ENCODE data around the gene TRIM71.
A peak's percentile ranks its signal among the peaks of the same experiment; 100 is the strongest.
"Not testable (repeated sequence)": the region's sequence is repeated elsewhere in the genome, so short reads cannot be mapped to it uniquely, and the experiment has no call there.

TRIM71 gene

GRCh38 chr3:32817558-32818228 is at the start of gene TRIM71:
TSS of gene TRIM71 (plus strand) at chr3:32817997. CDS start at chr3:32818081, 84 bp downstream.
- no peak for DNase-seq (ENCODE audit: low spot score)

- no peak for DNase-seq (ENCODE audit: low spot score)
These were observed 39.4 kb upstream of the TRIM71 start for GRCh38 chr3:32778389-32778788.

DNA sequence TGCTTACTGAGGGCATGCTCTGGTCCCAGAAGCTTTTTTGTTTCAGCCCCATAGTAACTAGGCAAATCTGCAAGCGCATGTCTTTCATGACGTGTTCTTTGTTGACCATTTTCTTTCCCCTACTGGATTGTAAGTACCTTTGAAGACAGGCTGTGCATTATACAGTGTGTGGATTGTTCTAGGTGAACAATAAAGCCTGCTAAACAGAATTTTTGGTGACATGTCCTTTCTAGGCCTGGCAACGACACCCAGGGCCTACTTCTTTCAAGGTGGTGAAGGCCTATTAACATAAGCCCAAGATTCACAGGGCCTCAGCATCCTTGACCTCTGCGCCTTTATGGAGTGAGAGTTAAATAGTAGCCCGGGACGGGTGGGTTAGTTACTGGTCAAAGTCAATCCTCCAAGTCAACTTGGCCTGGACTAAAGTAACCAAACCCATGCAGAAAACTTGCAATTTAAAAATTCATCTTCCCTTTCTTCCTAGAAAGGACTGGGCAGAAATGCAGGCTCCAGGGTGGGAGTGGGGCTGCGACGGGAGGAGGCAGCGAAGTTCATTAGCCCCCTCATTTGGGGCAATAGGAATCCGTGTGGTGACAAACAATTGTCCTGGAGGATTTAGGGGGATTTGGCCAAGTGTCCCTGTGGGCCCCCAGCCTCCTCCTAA is 37.6 kb upstream of the TRIM71 start:
- no peak for DNase-seq (ENCODE audit: low spot score)

DNA sequence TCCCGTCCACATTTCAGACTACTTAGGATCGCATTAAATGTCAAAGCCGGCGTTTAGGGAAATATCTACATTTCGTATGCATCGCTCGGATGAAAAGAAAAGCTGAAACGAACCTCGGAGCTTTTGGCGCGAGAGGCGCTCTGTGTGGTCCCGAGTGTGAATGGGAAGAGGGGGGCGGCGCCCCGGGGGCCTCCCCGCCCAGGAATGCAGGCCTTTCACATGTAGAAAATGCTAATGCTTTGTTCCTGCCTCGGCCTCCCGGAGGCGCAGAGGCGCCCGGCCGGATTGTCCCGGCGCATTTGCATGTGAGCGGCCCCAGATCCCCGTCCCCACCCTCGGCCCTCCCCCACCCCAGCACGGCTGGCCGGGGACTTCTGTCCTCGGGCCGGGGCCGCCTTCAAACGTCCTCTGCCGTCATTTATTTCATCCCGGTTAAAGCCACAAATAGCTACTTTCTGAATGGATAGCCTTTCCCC is 37.0 kb upstream of the TRIM71 start:
- DNase-seq (ENCODE audit: low spot score): peak; percentile 71

GRCh38 chr3:32781211-32781968 is 36.4 kb upstream of the TRIM71 start:
- peak; percentile 92 for DNase-seq (ENCODE audit: low spot score)

GRCh38 chr3:32781969-32782270 is 35.9 kb upstream of the TRIM71 start:
- DNase-seq (ENCODE audit: low spot score): not testable (repeated sequence)

DNA sequence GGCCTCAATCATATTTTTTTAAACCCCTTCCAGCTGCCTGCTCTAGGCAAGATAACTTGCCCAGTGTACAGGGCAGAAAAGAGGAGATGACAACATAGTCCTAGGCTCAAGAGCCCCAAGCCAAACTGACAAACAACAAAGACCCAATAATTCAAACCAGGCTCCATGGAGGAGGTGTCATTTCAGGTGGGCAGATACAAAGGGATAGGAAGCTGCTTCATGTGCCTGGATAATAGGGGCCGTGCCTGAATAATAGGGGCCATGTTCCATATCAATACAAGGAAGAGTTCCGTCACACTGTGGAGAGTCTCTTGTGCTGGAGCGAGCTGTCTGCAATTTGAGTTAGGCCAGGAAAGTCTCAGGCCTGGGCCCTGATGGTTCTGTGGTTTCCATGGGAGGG is 35.4 kb upstream of the TRIM71 start:
- DNase-seq (ENCODE audit: low spot score): no peak

DNA sequence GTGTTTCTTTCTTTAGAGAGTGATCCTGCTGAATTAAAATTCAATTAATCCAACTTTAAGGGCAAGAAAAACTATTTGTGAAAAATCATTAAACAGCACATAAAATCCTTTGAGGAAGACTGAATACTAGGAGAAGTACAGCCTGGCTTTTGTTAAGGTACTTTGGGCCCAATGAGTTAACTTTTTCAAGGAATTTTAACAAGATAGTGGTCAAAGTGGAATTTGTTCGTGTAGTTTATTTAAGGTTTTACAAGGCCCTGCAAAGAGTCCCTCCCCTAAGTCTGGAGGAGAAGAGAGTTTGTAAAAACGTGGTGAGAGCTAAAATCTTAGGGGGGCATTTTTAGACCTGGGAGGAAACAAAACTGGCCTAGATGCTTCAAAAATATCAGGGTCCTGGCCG is 26.0 kb upstream of the TRIM71 start:
- no peak for DNase-seq (ENCODE audit: low spot score)

- DNase-seq (ENCODE audit: low spot score): no peak
These were observed 23.1 kb upstream of the TRIM71 start for GRCh38 chr3:32794487-32795308.

GRCh38 chr3:32796384-32796950 is 21.3 kb upstream of the TRIM71 start:
- DNase-seq (ENCODE audit: low spot score): not testable (repeated sequence)

DNA sequence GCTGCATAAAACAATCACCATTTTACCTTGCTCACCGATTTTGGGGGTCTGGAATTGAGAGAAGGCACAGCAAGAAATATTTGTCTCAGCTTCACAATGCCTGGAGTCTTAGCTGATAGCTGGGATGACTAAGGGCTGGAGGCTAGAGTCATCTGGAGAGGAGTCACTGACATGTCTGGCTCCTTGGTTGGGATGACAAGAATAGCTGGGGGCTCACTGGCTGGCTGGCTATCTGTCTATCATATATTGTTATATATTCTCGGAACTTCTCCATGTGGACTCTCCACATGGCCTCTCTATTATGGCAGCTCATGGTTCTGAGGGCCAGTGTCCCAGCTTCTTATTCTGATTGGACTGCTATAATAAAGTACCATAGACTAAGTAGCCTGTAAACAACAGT is 20.0 kb upstream of the TRIM71 start:
- no peak for DNase-seq (ENCODE audit: low spot score)

DNA sequence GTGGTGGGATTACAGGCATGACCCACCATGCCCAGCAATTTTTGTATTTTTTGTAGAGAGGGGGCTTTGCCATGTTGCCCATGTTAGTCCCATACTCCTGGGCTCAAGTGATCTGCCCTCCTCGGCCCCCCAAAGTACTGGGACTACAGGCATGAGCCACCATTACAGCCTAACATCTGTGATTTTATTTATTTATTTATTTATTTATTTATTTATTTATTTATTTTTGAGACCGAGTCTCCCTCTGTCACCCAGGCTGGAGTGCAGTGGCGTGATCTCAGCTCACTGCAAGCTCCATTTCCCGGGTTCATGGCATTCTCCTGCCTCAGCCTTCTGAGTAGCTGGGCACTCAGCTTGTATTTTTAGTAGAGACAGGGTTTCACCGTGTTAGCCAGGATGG is 16.4 kb upstream of the TRIM71 start:
- DNase-seq (ENCODE audit: low spot score): not testable (repeated sequence)

GRCh38 chr3:32813180-32813579 is 4.6 kb upstream of the TRIM71 start:
- no peak for DNase-seq (ENCODE audit: low spot score)

- DNase-seq (ENCODE audit: low spot score): no peak
These were observed 3.4 kb upstream of the TRIM71 start for GRCh38 chr3:32814361-32814760.

GRCh38 chr3:32815841-32816438 is 1.9 kb upstream of the TRIM71 start:
- DNase-seq (ENCODE audit: low spot score): no peak

DNA sequence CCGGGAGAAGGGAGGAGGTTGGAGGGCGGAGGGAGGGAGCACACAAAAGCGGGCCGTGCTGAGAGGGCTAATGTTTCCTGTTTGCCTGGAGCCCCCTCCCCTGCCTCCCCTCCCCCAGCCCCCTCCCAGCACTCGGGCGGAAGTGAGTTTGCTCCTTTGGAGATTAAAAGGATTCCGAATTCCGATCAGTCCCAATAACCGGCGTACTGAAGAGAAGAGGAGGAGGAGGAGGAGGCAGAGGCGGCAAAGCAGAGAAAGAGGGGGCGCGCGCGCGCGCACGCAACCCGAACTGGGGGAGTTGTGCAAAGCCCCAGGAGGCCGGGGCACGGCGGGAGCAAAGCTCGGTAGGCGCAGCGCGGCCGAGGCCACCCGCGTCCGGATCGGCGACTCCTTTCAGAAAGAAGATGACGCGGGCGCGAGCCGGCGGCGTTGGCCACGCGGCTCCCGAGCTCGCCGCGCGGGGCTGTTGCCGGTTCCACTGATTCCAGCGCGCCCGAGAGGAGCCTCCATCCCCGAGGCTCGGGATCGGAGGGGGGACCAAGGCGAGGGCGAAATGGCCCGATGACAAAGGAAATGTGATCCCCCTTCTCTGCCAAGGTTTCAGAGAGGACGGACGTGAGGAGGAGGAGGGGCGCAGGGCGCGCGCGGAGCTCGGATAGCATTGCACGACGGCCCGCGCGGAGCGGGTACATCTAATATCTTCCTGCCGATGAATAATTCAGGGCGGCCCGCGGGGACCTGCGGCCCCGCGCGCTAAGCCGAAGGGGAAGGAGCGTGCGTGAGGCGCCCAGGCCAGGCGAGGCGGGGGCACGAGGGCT is 1.1 kb upstream of the TRIM71 start:
- DNase-seq (ENCODE audit: low spot score): peak; percentile 60

DNA sequence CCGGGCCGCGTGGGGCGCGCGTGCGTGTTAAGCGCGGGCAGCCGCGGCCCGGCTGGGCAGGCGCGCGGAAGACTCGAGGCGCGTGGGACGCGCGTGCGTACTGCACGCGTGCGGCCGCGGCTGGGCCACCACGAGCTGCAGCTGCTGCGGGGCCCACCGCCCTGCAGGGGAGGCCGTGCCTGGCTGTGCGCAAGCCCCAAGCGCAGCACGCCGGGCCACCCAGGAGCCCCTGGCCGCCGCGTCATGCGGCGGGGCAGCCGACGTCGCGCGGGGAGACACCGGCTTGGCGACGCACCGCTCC is 590 bp upstream of the TRIM71 start:
- peak; percentile 39 for DNase-seq (ENCODE audit: low spot score)

- no peak for DNase-seq (ENCODE audit: low spot score)
These were observed 602 bp downstream of the TRIM71 start for GRCh38 chr3:32818229-32818969.

GRCh38 chr3:32818970-32819511 is 1.2 kb downstream of the TRIM71 start:
- no peak for DNase-seq (ENCODE audit: low spot score)
